HG03520 (cell line): ENCODE data around the gene PCOLCE2.

Source experiments
- ATAC-seq: cut with Tn5 transposase; IDR thresholded peaks from one replicate; pipeline ENCODE4 v1.9.1; 2021; ENCODE audit warnings: mild to moderate bottlenecking, moderate library complexity; ENCODE audit not compliant: unreplicated experiment

PCOLCE2 gene

GRCh38 chr3:142888481-142889211 is at the start of gene PCOLCE2:
Gene PCOLCE2, minus strand, starts transcription at chr3:142889083. Its CDS starts 187 bp downstream, at chr3:142888896.
- ATAC-seq, result no peak

GRCh38 chr3:142935963-142936362 is 47.1 kb upstream of the PCOLCE2 start:
- ATAC-seq, result no peak

- ATAC-seq, result no peak
These were observed 46.0 kb upstream of the PCOLCE2 start for GRCh38 chr3:142934887-142935269.

GRCh38 chr3:142934128-142934886 is 45.4 kb upstream of the PCOLCE2 start:
- ATAC-seq, result no peak

- peak; percentile 89 for ATAC-seq
These were observed 42.3 kb upstream of the PCOLCE2 start for GRCh38 chr3:142931222-142931621.

GRCh38 chr3:142930463-142930862 is 41.6 kb upstream of the PCOLCE2 start:
- ATAC-seq, result no peak

- no peak for ATAC-seq
These were observed 41.0 kb upstream of the PCOLCE2 start for GRCh38 chr3:142929890-142930289.

GRCh38 chr3:142929109-142929508 is 40.2 kb upstream of the PCOLCE2 start:
- ATAC-seq, result peak; percentile 49

- ATAC-seq, result no peak
These were observed 37.6 kb upstream of the PCOLCE2 start for GRCh38 chr3:142926368-142926944.

GRCh38 chr3:142925140-142925539 is 36.3 kb upstream of the PCOLCE2 start:
- no peak for ATAC-seq

GRCh38 chr3:142923694-142924093 is 34.8 kb upstream of the PCOLCE2 start:
- ATAC-seq, result no peak

GRCh38 chr3:142916605-142917004 is 27.7 kb upstream of the PCOLCE2 start:
- no peak for ATAC-seq

GRCh38 chr3:142915636-142916035 is 26.8 kb upstream of the PCOLCE2 start:
- no peak for ATAC-seq

GRCh38 chr3:142914286-142914811 is 25.5 kb upstream of the PCOLCE2 start:
- ATAC-seq, result no peak

GRCh38 chr3:142913432-142913831 is 24.5 kb upstream of the PCOLCE2 start:
- no peak for ATAC-seq

GRCh38 chr3:142912402-142913172 is 23.7 kb upstream of the PCOLCE2 start:
- ATAC-seq, result no peak

GRCh38 chr3:142910280-142910679 is 21.4 kb upstream of the PCOLCE2 start:
- no peak for ATAC-seq

- no peak for ATAC-seq
These were observed 20.4 kb upstream of the PCOLCE2 start for GRCh38 chr3:142909282-142909681.

GRCh38 chr3:142907996-142908395 is 19.1 kb upstream of the PCOLCE2 start:
- ATAC-seq, result no peak

- no peak for ATAC-seq
These were observed 16.0 kb upstream of the PCOLCE2 start for GRCh38 chr3:142904639-142905436.
